Measurements from ENCODE around the gene SIVA1.
A peak's percentile ranks its signal among the peaks of the same experiment; 100 is the strongest.

SIVA1 gene

GRCh38 chr14:104725772-104726548 is 27.0 kb upstream of the SIVA1 start:
- CTCF ChIA-PET = interaction anchor here (1.1 to 2.0 kb wide), 2 partner anchors 10 to 27 kb away, joined by 3 to 4 read pairs; no protein-coding TSS in a partner anchor

GRCh38 chr14:104726600-104727451 is 26.1 kb upstream of the SIVA1 start:
- Histone ChIP-seq H3K9me3 (ENCODE audit: control insufficient read depth, insufficient read depth, low read depth, low read length) (no peaks in the 10 kb centered on the region), H3K4me3 (ENCODE audit: low read depth, low read length) (no peak overlapping the region), H3K4me1 (ENCODE audit: control insufficient read depth, insufficient read depth, low read length) (no peaks in the 10 kb centered on the region; the same call in 1 of the 2 replicates), H3K27ac (ENCODE audit: extremely low read depth, low read depth, low read length) (no peak overlapping the region), H3K36me3 (ENCODE audit: control insufficient read depth in 2 of 2, insufficient read depth in 1 of 2, low read length in 2 of 2) (no peaks in the 10 kb centered on the region)
- ChIA-PET POLR2A (interaction anchor here (0.9 kb wide), 1 partner anchor 26 kb away, joined by 4 read pairs; the partner anchor contains the start of gene SIVA1), CTCF (interaction anchor here (2.0 kb wide), 1 partner anchor 10 kb away, joined by 4 read pairs; no protein-coding TSS in a partner anchor)
- 0 out of 2 replicates have a peak, but pooled peaks have one; percentile 7 for TF ChIP-seq ZFHX2 (tag by site-specific recombination; conservative IDR thresholded peaks at IDR 0.05)
- 0 out of 2 replicates have a peak, but pooled peaks have one; percentile 28 for TF ChIP-seq HIC1 (tag by site-specific recombination; IDR thresholded peaks at IDR 0.05)
- TF ChIP-seq ZNF423 (tag by site-specific recombination; IDR thresholded peaks at IDR 0.05) = 0 out of 2 replicates have a peak, but pooled peaks have one; percentile 13
- peak; percentile 45; the same call in 1 of the 2 replicates for TF ChIP-seq CTCF (tag by site-specific recombination; IDR thresholded peaks at IDR 0.05)
- no peak for TF ChIP-seq MEIS1 (CRISPR knock-in tag; IDR thresholded peaks at IDR 0.05; ENCODE audit: borderline replicate concordance)
- no peak for TF ChIP-seq KLF16 (tag by site-specific recombination; IDR thresholded peaks at IDR 0.05)

More at GRCh38 chr14:104725772-104726548, 27.0 kb upstream of the SIVA1 start:
- TF ChIP-seq EGR2 (tag by site-specific recombination; IDR thresholded peaks at IDR 0.05; ENCODE audit: low read depth) = 0 out of 2 replicates have a peak, but pooled peaks have one; percentile 4
- TF ChIP-seq ZIC2 (tag by site-specific recombination; IDR thresholded peaks at IDR 0.05) = peak; percentile 14; the same call in 1 of the 2 replicates
- no peak for TF ChIP-seq ZNF426 (tag by site-specific recombination; IDR thresholded peaks at IDR 0.05)
- TF ChIP-seq ZNF837 (tag by site-specific recombination; IDR thresholded peaks at IDR 0.05) = no peak
- no peak for TF ChIP-seq ZNF626 (tag by site-specific recombination; IDR thresholded peaks at IDR 0.05)
- TF ChIP-seq ZNF600 (tag by site-specific recombination; IDR thresholded peaks at IDR 0.05) = no peak
- 0 out of 2 replicates have a peak, but pooled peaks have one; percentile 6 for TF ChIP-seq ZFHX2 (tag by site-specific recombination; conservative IDR thresholded peaks at IDR 0.05)
- TF ChIP-seq ZNF843 (tag by site-specific recombination; IDR thresholded peaks at IDR 0.05) = no peak
- no peak for TF ChIP-seq OVOL3 (tag by site-specific recombination; IDR thresholded peaks at IDR 0.05)
- Histone ChIP-seq H3K27ac (ENCODE audit: extremely low read depth, low read depth, low read length) (no peak overlapping the region), H3K4me3 (ENCODE audit: low read depth, low read length) (no peak overlapping the region), H3K9me3 (ENCODE audit: control insufficient read depth, insufficient read depth, low read depth, low read length) (no peaks in the 10 kb centered on the region), H3K4me1 (ENCODE audit: control insufficient read depth, insufficient read depth, low read length) (no peaks in the 10 kb centered on the region; the same call in 1 of the 2 replicates), H3K36me3 (ENCODE audit: control insufficient read depth in 2 of 2, insufficient read depth in 1 of 2, low read length in 2 of 2) (no peaks in the 10 kb centered on the region)
- POLR2A ChIA-PET = interaction anchor here (0.9 kb wide), 1 partner anchor 27 kb away, joined by 4 read pairs; the partner anchor contains the start of gene SIVA1

GRCh38 chr14:104728631-104729030 is 24.3 kb upstream of the SIVA1 start:
- no peak overlapping the region for H3K4me3 ChIP-seq (ENCODE audit: low read depth, low read length)
- ChIA-PET POLR2A (no interaction called here), CTCF (no interaction called here)
- H3K9me3 ChIP-seq (ENCODE audit: control insufficient read depth, insufficient read depth, low read depth, low read length) = no peaks in the 10 kb centered on the region
- H3K4me1 ChIP-seq (ENCODE audit: control insufficient read depth, insufficient read depth, low read length) = no peaks in the 10 kb centered on the region; the same call in 1 of the 2 replicates
- H3K27ac ChIP-seq (ENCODE audit: extremely low read depth, low read depth, low read length) = no peak overlapping the region
- no peaks in the 10 kb centered on the region for H3K36me3 ChIP-seq (ENCODE audit: control insufficient read depth in 2 of 2, insufficient read depth in 1 of 2, low read length in 2 of 2)
- no peak for TF ChIP-seq REST (tag by site-specific recombination; IDR thresholded peaks at IDR 0.05)
- no peak for TF ChIP-seq PRDM1 (tag by site-specific recombination; IDR thresholded peaks at IDR 0.05)
